NOMO-1 treated with dmso at 0.1 percent for 144 hours (cell line): ENCODE data around the gene NACC1.

Experiments
- DNase-seq: peaks from one replicate; lab custom pipeline; 2025; ENCODE audit not compliant: unreplicated experiment; lab: John Stamatoyannopoulos, UW

NACC1 gene

GRCh38 chr19:13099073-13099999, 18.7 kb upstream of the NACC1 start:
- peak; percentile 94 for DNase-seq

GRCh38 chr19:13100031-13100588, 18.0 kb upstream of the NACC1 start:
- no peak for DNase-seq

GRCh38 chr19:13100841-13101589, 17.0 kb upstream of the NACC1 start:
- no peak for DNase-seq

- DNase-seq: no peak
These were observed 16.3 kb upstream of the NACC1 start for GRCh38 chr19:13101590-13102415.

- DNase-seq: no peak
These were observed 15.7 kb upstream of the NACC1 start for GRCh38 chr19:13102416-13102665.

GRCh38 chr19:13102666-13103580, 15.1 kb upstream of the NACC1 start, which contains the start of gene LYL1:
Gene LYL1, minus strand, starts transcription at chr19:13102858. Its CDS starts 1,687 bp downstream, at chr19:13101171.
- peak; percentile 96 for DNase-seq

- DNase-seq: no peak
These were observed 14.3 kb upstream of the NACC1 start for GRCh38 chr19:13103581-13104359.

GRCh38 chr19:13104360-13104847, 13.7 kb upstream of the NACC1 start:
- DNase-seq: peak; percentile 83

- no peak for DNase-seq
These were observed 13.0 kb upstream of the NACC1 start for GRCh38 chr19:13104848-13105711.

- DNase-seq: no peak
These were observed 8.5 kb upstream of the NACC1 start for GRCh38 chr19:13109361-13110098.

GRCh38 chr19:13110099-13110610, 7.9 kb upstream of the NACC1 start:
- no peak for DNase-seq

GRCh38 chr19:13112555-13112954, 5.5 kb upstream of the NACC1 start:
- DNase-seq: no peak

GRCh38 chr19:13115936-13116281, 2.2 kb upstream of the NACC1 start:
- DNase-seq: no peak

- peak; percentile 80 for DNase-seq
These were observed 1.5 kb upstream of the NACC1 start, which contains the start of gene TRMT1 for GRCh38 chr19:13116282-13117175. Gene TRMT1, minus strand, starts transcription at chr19:13116740. Its CDS starts 341 bp downstream, at chr19:13116399.

- no peak for DNase-seq
These were observed 790 bp upstream of the NACC1 start for GRCh38 chr19:13117176-13117771.
